ENCODE data around the gene KLHL29. TPM values are rescaled to one million over a fixed set of nuclear protein-coding genes. Genes with fewer than 3 reads are reported as not detected.

The KLHL29 gene
- total RNA-seq, 1 experiment from 2014 or later, result 5.6 TPM

GRCh38 chr2:23677836-23678235 lies 292.9 kb downstream of the KLHL29 start:
- no peak for DNase-seq (ENCODE audit: low read depth)

DNA sequence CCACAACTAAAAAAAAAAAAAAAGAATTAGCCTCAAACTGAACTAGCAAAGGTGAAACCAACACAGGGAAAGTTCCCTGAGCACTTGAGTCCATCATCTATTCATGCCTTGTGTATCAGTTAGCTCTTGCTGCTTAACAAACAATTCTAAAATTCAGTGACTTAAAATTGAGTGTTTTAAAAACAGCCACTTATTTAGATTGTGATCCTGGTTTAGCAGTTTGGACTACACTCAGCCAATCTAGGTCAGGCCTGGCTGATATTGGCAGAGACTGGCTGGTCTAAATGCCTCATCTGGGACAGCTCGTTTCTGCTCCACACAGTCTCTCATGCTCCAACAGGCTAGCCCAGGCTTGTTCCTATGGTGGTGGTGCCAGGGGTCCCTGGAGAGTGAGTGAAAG lies 294.1 kb downstream of the KLHL29 start:
- DNase-seq (ENCODE audit: low read depth), result no peak

DNA sequence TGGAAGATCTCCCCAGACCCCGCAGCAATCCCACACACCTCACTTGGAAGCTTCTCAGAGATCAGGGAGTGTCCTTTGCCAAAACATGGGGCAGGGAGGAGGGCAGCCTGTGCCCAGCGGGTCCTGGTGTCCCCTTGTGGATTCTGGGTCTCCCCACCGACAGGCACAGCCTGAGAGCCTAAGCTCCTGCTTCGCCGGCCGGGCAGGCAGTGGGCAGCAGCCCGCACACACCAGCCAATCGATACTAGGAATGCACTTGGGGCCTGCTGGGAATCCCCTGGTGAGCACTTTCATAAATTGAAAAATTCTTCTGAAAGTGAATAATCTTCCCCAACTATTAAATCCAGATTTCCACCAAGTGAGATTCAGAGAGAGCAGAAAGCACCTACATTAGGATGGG lies 296.0 kb downstream of the KLHL29 start:
- no peak for DNase-seq (ENCODE audit: low read depth)

- DNase-seq (ENCODE audit: low read depth), result no peak
Observed at GRCh38 chr2:23681356-23682140, 296.6 kb downstream of the KLHL29 start.

- DNase-seq (ENCODE audit: low read depth), result no peak
Observed at GRCh38 chr2:23682481-23682880, 297.5 kb downstream of the KLHL29 start.

DNA sequence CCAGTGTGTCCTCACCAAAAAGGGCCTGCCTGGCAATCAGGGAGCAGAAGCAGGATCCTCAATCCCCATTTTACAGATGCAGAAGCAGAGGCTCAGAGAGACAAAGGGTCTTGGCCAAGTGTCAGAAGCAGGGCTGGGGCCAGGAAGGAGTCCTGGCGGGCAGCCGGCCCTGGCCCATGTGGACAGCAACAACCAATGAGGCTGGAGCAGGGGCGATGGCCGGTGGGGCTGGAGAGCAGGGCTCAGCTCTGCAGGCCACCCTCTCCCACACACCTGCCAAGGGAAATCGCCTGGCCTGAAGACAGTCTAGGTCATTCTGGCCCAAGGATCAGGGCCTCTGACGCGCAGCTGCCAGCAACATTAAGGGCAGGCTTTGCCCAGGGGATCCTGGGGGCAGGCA lies 298.0 kb downstream of the KLHL29 start:
- DNase-seq (ENCODE audit: low read depth), result no peak

DNA sequence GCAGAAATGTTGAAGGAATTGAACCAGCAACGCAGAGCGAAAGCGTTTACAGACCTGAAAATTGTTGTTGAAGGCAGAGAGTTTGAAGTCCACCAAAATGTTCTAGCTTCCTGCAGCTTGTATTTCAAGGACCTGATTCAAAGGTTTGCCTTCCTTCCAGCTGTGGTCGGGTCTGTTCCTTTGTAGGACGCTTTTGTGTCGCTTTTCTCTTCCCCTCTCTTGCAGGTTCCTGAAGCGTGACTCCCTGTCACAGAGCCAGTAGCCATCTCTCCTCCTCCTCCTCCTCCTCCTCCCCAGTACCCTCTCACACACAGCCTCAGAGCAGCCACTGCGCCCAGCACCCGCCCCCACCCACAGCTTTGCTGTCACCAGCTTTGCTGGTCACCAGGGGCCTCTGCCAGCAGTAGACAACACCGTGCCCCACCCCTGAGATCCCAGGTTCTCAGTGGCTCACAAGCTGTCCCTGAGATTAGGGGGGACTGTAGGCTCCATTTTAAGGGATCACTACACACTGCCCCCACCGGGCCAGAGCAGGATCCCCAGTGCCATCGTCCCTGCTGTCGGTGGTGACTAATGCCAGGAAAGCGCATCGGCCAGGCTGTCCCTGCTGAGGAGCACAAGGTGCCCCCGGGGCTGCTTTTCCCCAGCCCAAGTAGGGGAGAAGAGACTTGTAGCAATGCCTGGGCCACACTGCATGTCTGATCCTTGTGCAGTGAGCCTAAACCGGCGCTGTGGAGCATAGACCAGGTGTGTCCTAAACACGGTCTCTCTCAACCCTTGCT lies 299.6 kb downstream of the KLHL29 start:
- no peak for DNase-seq (ENCODE audit: low read depth)

GRCh38 chr2:23685181-23685580 lies 300.2 kb downstream of the KLHL29 start:
- DNase-seq (ENCODE audit: low read depth), result no peak

- DNase-seq (ENCODE audit: low read depth), result no peak
Observed at GRCh38 chr2:23685706-23686105, 300.7 kb downstream of the KLHL29 start.

DNA sequence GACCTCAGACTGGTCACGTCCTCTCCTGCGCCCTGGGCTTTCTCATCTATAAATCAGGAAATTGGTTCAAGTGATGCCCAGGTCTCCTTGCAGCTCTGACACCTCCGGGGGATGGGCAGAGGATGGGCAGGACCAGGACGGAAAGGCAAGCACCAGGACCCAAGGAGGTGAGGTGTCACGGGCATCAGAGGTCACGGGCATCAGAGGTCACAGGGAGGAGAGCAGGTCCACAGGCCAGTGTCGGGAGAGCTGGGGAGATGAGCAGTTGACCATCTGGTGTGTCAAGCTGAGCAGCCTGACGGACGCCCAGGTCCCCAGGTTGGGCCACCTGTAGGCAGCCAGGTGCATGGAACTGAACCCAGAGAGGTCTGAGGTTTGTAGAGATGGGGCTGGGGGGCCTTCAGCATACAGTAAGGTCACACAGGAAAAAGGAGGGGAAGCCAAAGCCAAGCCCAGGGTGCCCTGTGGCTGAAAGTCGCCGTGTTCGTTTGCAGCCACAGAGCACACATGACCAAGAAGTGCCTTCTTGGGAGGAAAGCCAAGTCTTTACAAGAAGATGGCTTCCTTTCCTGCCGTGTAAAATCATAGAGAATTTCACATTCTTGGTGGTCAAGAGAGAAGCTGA lies 301.5 kb downstream of the KLHL29 start:
- no peak for DNase-seq (ENCODE audit: low read depth)

- DNase-seq (ENCODE audit: low read depth), result no peak
Observed at GRCh38 chr2:23687214-23687613, 302.2 kb downstream of the KLHL29 start.

GRCh38 chr2:23687713-23688112 lies 302.7 kb downstream of the KLHL29 start:
- DNase-seq (ENCODE audit: low read depth), result no peak

GRCh38 chr2:23688486-23689130 lies 303.6 kb downstream of the KLHL29 start:
- DNase-seq (ENCODE audit: low read depth), result no peak

DNA sequence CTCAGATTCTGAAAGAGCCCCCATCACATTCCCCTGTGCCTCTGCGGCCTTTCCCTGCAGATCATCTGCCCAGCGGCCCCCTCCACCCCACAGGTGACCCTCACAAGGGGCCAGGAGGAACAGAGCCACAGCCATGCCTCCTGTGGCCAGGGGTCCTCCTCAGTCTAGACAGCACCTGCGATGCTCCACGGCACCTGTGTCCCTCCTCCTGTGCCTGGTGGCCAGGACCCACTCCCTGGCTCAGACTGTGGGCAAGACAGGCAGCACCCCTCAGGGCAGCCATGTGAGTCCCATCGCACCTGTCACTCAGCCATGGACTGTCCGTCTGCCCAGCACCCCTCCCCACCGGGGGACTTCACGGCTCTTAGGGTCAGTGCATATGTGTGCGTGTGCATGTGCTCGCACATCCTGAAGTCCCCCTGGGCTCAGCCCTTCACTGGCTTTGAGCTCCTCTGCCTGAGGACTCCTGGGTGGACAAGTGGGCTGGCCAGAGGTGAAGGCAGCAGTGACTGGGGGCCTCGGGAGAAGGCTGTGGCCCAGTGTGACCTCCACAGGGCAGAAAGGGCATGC lies 304.2 kb downstream of the KLHL29 start:
- no peak for DNase-seq (ENCODE audit: low read depth)

GRCh38 chr2:23689891-23690290 lies 304.9 kb downstream of the KLHL29 start:
- DNase-seq (ENCODE audit: low read depth), result no peak

DNA sequence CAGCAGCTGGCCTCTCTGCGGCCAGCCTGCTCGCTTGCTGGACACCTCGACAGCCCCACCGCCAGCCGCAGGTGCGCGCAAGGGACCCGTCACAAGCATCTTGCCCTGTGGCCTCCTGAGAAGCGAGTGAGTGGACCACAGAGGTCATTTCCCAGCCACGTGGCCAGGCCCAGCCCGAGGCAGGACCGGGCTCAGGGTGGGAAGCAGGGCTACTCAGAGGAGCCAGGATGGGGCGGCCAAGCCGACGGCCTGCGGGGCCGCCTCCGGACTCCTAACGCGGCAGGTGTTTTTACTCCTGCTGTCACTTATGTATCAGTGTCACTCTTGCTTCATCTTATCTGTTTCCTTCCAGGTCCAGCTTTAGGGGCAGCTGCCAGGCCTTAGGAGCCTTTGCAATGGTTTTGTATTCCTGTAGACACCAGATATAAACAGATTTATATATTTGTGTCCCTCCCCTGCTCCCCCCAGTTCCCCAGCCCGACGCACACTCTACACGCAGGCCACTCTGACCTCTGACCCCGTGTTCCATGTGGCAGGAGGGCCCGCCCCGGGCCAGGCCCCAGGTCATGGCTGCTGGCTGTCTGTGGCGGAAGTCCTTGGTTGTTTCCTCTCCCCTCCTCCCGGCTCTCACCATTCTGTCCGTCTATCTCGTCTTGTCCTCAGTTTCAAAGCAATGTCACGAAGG lies 305.6 kb downstream of the KLHL29 start:
- no peak for DNase-seq (ENCODE audit: low read depth)

DNA sequence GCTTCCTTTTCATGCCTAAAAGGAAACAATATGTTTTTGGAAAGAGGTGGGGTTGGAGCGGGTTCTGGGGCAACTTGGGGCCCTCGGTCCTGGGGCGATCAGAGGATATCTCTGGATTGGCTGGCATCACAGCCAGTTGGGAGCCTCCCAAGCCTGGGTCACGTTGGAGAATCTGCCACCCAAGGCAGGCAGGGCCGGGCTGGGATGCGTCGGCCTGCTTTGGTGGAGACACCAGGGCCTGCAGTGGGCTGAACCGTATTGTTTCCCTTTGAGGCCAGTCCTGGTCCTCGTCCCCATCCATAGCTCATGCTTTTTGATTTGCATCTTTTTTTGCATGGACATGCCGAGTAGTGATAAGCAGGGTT lies 306.1 kb downstream of the KLHL29 start:
- no peak for DNase-seq (ENCODE audit: low read depth)

- no peak for DNase-seq (ENCODE audit: low read depth)
Observed at GRCh38 chr2:23691565-23691964, 306.6 kb downstream of the KLHL29 start.

GRCh38 chr2:23692263-23692662 lies 307.3 kb downstream of the KLHL29 start:
- no peak for DNase-seq (ENCODE audit: low read depth)

DNA sequence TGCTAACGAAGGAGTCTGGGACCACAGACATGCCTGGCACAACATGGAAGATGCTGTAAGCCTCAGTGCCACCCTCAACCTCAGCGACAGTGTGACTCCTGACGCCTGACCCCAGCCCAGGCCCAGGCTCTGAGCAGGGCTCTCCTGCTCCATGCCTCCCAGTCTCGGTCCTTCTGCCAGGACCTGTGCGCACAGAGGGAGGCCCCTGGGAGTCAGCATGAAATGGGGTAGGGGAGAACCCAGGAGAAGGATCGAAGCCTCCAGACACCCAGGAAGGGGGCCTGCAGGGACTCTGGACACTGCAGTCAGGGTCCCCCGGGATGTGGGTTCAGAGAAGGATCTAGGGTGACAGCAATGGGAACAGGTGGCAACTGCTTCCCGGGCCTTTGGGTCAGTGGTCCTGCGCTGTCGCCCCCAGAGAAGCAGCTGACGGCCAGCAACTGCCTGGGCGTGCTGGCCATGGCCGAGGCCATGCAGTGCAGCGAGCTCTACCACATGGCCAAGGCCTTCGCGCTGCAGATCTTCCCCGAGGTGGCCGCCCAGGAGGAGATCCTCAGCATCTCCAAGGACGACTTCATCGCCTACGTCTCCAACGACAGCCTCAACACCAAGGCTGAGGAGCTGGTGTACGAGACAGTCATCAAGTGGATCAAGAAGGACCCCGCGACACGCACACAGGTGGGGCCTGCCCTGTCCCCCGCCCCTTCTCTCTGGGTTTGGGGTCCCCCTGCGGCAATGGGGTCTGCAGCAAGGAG lies 308.0 kb downstream of the KLHL29 start:
- DNase-seq (ENCODE audit: low read depth), result no peak

DNA sequence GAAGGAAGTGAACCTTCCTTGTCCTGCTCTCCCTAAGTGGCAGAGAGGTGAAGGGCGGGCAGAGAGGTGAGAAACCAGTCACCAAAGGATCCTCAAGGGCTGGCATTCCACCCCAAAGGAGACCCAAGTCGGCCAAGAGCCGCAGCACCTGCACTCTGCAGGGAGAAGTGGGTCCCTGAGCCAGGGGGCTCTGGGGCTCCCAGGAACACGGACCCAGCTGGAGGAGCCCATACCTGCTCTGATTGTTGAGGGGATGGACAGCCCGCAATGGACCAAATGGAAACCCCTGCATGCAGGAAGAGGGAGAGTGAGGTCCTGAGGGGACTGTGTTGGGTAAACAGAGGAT lies 308.6 kb downstream of the KLHL29 start:
- no peak for DNase-seq (ENCODE audit: low read depth)
